DND-41 (cell line): ENCODE data around the gene CAPS2.

Source experiments
- CTCF ChIP-seq: IDR thresholded peaks from 2 replicates; pipeline ENCODE4 v1.5.1; 2012; ENCODE audit warnings: borderline replicate concordance, low read length, moderate library complexity, mild to moderate bottlenecking; ENCODE audit not compliant: poor library complexity, severe bottlenecking; ENCODE audit errors: extremely low read depth
- EZH2 ChIP-seq: IDR thresholded peaks from 3 replicates; pipeline ENCODE4 v1.6.1; 2012; ENCODE audit warnings: borderline replicate concordance, low read depth, mild to moderate bottlenecking, moderate library complexity, low read length, inconsistent platforms; ENCODE audit not compliant: severe bottlenecking

GRCh38 chr12:75350413-75350812, 20.3 kb upstream of the CAPS2 start:
- TF ChIP-seq CTCF (no peak), EZH2 (no peak)
